Mucosa of descending colon (tissue), 3 donors: ENCODE data around the gene UXT. TPM values are rescaled to one million over a fixed set of nuclear protein-coding genes. Genes with fewer than 3 reads are reported as not detected.
A peak's percentile ranks its signal among the peaks of the same experiment; 100 is the strongest.

ENCODE experiments used
- ATAC-seq: fragments of 200-7000 bp; cut with Tn5 transposase; one replicate; pipeline ENCODE4 v1.9.1; 2020; ENCODE audit warnings: mild to moderate bottlenecking, moderate library complexity
- DNase-seq, 3 donors: peaks; one replicate each; pipeline ENCODE4 v3.0.0-alpha.2; 2020
- H3K36me3 ChIP-seq: fragments of 200-600 bp; one replicate; pipeline ENCODE4 v1.8.0; 2021; ENCODE audit warnings: low read depth, mild to moderate bottlenecking
- H3K4me1 ChIP-seq: fragments of 200-600 bp; one replicate; pipeline ENCODE4 v1.8.0; 2021; ENCODE audit warnings: low read depth, mild to moderate bottlenecking
- H3K4me3 ChIP-seq: fragments of 200-600 bp; one replicate; pipeline ENCODE4 v1.8.0; 2021; ENCODE audit warnings: mild to moderate bottlenecking
- H3K9me3 ChIP-seq: fragments of 200-600 bp; one replicate; pipeline ENCODE4 v1.8.0; 2021; ENCODE audit warnings: mild to moderate bottlenecking
- intact Hi-C, 2 donors: fragments of 100-400 bp; cut with DNase I in 1 of 2; cut with micrococcal nuclease in 1 of 2; formaldehyde crosslinking; loops; one replicate each; pipeline versions ENCODE4 v1.11.0 to v1.11.1; 2022; cut with DNase I, micrococcal nuclease
- long read RNA-seq, 2 donors: library from polyadenylated mRNA; unstranded; transcript quantifications; one replicate each; pipeline ENCODE4 v2.0.0, GENCODE V29; 2019 to 2021
- total RNA-seq, 3 donors: library from RNA; stranded (reverse); fragmentation: NEBNext Ultra II Directional in 2 of 3; extraction: Animal tissue kit (Norgen Biotek cat#: 25700) in 2 of 3; gene quantifications; one replicate each; pipeline versions ENCODE4 v1.2.1 to v1.2.4, GENCODE V29; 2021 to 2023
- TF ChIP-seq, protein P1 (sequence below): fragments of 200-600 bp; IDR thresholded peaks from one replicate; pipeline ENCODE4 v1.8.0; 2022; ENCODE audit warnings: antibody characterized with exemption, mild to moderate bottlenecking
- donor health status: DM: no; HTN: no; CAD: no; lungs with moderate emphysema.
- donor health status: DM: no; HTN: no; CAD: no.
- donor health status: DM: no; HTN: yes; CAD: no.

UXT gene, protein sequence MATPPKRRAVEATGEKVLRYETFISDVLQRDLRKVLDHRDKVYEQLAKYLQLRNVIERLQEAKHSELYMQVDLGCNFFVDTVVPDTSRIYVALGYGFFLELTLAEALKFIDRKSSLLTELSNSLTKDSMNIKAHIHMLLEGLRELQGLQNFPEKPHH
- total RNA-seq, result 100 to 1,000 TPM in 1 of 3 donors, 10 to 100 TPM in 2; 83.1 to 109 (median 96.7) TPM
- long read RNA-seq, donor 1, transcript UXT-202 (6 exons, 701 nt), result minor isoform, 7 of 43 reads
- long read RNA-seq, donor 1, transcript UXT-201 (7 exons, 574 nt), result major isoform, 30 of 43 reads
- long read RNA-seq, donor 1, partial matches to known transcripts, result 3 of 43 reads
- long read RNA-seq, donor 1, other reads (novel, unspliced or antisense), result 3 of 43 reads
- long read RNA-seq, donor 2, transcript UXT-201 (7 exons, 574 nt), result major isoform, 56 of 80 reads
- long read RNA-seq, donor 2, transcript UXT-202 (6 exons, 701 nt), result minor isoform, 17 of 80 reads
- long read RNA-seq, donor 2, partial matches to known transcripts, result 1 of 80 reads
- long read RNA-seq, donor 2, other reads (novel, unspliced or antisense), result 6 of 80 reads

- H3K9me3 ChIP-seq, result no peaks in the 10 kb centered on the region
- TF ChIP-seq, protein P1, sequence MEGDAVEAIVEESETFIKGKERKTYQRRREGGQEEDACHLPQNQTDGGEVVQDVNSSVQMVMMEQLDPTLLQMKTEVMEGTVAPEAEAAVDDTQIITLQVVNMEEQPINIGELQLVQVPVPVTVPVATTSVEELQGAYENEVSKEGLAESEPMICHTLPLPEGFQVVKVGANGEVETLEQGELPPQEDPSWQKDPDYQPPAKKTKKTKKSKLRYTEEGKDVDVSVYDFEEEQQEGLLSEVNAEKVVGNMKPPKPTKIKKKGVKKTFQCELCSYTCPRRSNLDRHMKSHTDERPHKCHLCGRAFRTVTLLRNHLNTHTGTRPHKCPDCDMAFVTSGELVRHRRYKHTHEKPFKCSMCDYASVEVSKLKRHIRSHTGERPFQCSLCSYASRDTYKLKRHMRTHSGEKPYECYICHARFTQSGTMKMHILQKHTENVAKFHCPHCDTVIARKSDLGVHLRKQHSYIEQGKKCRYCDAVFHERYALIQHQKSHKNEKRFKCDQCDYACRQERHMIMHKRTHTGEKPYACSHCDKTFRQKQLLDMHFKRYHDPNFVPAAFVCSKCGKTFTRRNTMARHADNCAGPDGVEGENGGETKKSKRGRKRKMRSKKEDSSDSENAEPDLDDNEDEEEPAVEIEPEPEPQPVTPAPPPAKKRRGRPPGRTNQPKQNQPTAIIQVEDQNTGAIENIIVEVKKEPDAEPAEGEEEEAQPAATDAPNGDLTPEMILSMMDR, result no peak
- no peaks in the 10 kb centered on the region for H3K4me1 ChIP-seq
- peak; percentile 94 to 96 (median 95) for DNase-seq
- peak within 1 kb of the TSS; percentile 17 for H3K4me3 ChIP-seq
- no peaks in the 10 kb centered on the region for H3K36me3 ChIP-seq
- intact Hi-C loops, result no loop called here
- ATAC-seq, result peak; percentile 95
These were observed at the start of gene UXT for GRCh38 chrX:47658684-47659420. Gene UXT, minus strand, starts transcription at chrX:47659180. Its CDS starts 253 bp downstream, at chrX:47658927.

DNA sequence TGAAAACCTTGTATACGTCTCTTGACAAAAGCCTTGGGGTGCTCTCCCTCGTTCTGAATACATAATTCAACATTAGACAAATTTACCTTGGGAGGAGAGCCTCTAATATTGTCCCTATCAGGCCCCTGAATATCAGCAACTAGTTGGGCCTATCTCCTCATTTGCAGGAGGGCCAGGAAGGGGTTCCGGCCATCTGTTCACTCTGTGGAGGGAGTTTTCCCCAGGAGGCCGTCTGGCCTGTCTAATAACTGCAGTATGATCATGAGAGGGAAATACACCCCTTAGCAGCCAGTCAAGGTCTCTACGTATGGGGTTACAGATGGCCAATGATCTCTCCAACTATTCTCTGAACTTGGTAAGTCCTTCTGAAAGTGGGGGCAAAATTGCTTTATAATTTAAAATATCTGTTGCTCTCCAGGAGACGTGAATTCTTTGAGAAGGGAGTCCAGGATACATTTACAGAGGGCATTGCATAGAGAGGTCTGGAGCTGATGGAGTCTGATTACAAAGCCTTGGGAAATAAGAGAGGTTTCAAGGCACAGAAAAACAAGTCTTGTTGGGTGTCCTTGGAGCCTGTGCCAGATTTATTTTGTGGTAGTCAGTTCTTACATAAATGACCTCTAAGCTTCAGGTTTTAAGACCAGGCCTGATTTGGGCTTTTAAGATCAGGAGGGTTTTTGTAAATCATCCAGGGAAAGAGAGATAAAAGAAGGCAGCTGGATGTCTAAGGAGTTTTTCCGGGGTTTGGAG lies 48.2 kb upstream of the UXT start:
- TF ChIP-seq, protein P1, result no peak

DNA sequence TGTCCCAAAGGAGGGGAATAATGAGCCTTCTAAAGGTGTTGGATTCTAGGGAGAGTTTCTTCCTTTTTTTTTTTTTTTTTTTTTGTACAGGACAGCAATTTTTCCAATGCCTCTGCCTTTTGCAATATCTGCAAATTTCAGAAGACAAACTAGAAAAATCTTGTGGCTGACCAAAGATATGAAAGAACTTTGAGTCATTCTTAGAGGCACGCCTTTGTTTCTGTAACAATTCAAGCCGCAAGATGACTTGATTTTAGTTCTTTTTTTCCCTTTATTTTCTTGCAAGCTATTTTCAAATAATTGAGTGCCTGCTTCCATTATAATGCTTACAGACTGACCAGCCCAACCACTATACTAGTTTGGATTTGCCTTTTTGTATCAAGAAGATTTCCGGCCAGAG lies 47.6 kb upstream of the UXT start:
- no peak for ATAC-seq
- TF ChIP-seq, protein P1, result no peak
- no peaks in the 10 kb centered on the region for H3K4me1 ChIP-seq
- H3K4me3 ChIP-seq, result no peak overlapping the region
- no peaks in the 10 kb centered on the region for H3K9me3 ChIP-seq
- intact Hi-C loops, result no loop called here
- no peaks in the 10 kb centered on the region for H3K36me3 ChIP-seq
- DNase-seq, result no peak

More for the DNA sequence above, 48.2 kb upstream of the UXT start:
- intact Hi-C loops, result no loop called here
- Histone ChIP-seq H3K4me1 (no peaks in the 10 kb centered on the region), H3K36me3 (no peaks in the 10 kb centered on the region), H3K9me3 (no peaks in the 10 kb centered on the region), H3K4me3 (no peak overlapping the region)
- DNase-seq (no peak), ATAC-seq (no peak)

DNA sequence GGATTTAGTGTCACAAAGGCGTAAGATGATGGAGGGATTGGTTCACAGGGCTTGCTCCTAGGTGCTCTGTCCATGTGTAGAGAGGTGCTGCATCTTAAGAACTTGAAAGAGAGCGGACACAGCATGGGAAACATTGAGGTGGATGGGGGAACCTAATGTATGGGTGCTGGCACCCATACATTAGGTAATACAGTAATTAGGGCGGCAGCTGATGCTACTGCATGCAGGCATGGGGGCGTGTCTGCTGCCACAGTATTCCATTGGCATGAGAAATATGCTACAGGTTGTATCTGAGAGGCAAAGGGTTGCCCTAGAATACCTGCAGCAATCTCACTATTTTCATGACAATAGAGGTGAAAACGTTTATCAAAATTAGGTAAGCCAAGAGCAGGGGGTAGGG lies 45.8 kb upstream of the UXT start:
- TF ChIP-seq, protein P1, result no peak
- intact Hi-C loops, result no loop called here
- ATAC-seq (no peak), DNase-seq (no peak)
- H3K36me3 ChIP-seq, result no peaks in the 10 kb centered on the region
- no peaks in the 10 kb centered on the region for H3K9me3 ChIP-seq
- H3K4me1 ChIP-seq, result no peaks in the 10 kb centered on the region
- H3K4me3 ChIP-seq, result no peak overlapping the region

GRCh38 chrX:47697181-47697580 lies 38.2 kb upstream of the UXT start:
- DNase-seq, result peak in 1 of 3 donors; percentile 5
- ATAC-seq, result peak; percentile 78
- H3K4me3 ChIP-seq, result no peak overlapping the region
- H3K36me3 ChIP-seq, result no peaks in the 10 kb centered on the region
- no peaks in the 10 kb centered on the region for H3K9me3 ChIP-seq
- TF ChIP-seq, protein P1, result no peak
- H3K4me1 ChIP-seq, result no peaks in the 10 kb centered on the region
- intact Hi-C loops, result no loop called here
